AG04449 (cell line): ENCODE results near the gene TXNRD1.

Experiments
- CTCF ChIA-PET: fragments of 350-600 bp; formaldehyde crosslinking; extraction: SDS; loops from one replicate; lab custom pipeline; 2021; ENCODE audit warnings: antibody characterized with exemption; lab: Yijun Ruan, JAX
- POLR2A ChIA-PET: fragments of 400-600, 350-600 bp; formaldehyde crosslinking; extraction: SDS; loops from one replicate; lab custom pipeline; 2020; ENCODE audit warnings: antibody characterized with exemption, inconsistent platforms; lab: Yijun Ruan, JAX
- DNase-seq: peaks from one replicate; pipeline ENCODE4 v3.0.0-alpha.2; 2010; ENCODE audit warnings: low read depth, low spot score
- H3K4me3 ChIP-seq: 2 replicates; pipeline ENCODE4 v1.5.1; 2011; ENCODE audit warnings: low read depth, mild to moderate bottlenecking, control low read depth, low read length
- CTCF ChIP-seq: IDR thresholded peaks from one replicate; pipeline ENCODE4 v1.5.1; 2011; ENCODE audit warnings: mild to moderate bottlenecking, moderate library complexity, low read length, control low read depth, inconsistent platforms; ENCODE audit not compliant: insufficient read depth; ENCODE audit errors: missing control alignments

TXNRD1 gene

GRCh38 chr12:104354167-104354867, 138.7 kb downstream of the TXNRD1 start:
- POLR2A ChIA-PET: no interaction called here
- DNase-seq: no peak
- CTCF ChIA-PET: no interaction called here

GRCh38 chr12:104354868-104355570, 139.4 kb downstream of the TXNRD1 start:
- H3K4me3 ChIP-seq: no peak overlapping the region
- DNase-seq: no peak
- CTCF ChIA-PET: no interaction called here
- no peak for TF ChIP-seq CTCF
- POLR2A ChIA-PET: no interaction called here

More at GRCh38 chr12:104354167-104354867, 138.7 kb downstream of the TXNRD1 start:
- no peak for TF ChIP-seq CTCF
- H3K4me3 ChIP-seq: no peak overlapping the region

- POLR2A ChIA-PET: no interaction called here
- DNase-seq: no peak
- CTCF ChIA-PET: no interaction called here
- TF ChIP-seq CTCF: no peak
- H3K4me3 ChIP-seq: no peak overlapping the region
Observed at GRCh38 chr12:104355630-104356029, 140.1 kb downstream of the TXNRD1 start.

GRCh38 chr12:104356231-104357115, 140.9 kb downstream of the TXNRD1 start:
- ChIA-PET POLR2A (no interaction called here), CTCF (interaction anchor here (1.2 kb wide), 1 partner anchor 9 kb away, joined by 4 read pairs; no protein-coding TSS in a partner anchor)
- no peak overlapping the region for H3K4me3 ChIP-seq
- no peak for TF ChIP-seq CTCF
- no peak for DNase-seq

- no peak overlapping the region for H3K4me3 ChIP-seq
- CTCF ChIA-PET: interaction anchor here (1.1 to 1.4 kb wide), 3 partner anchors 8 to 20 kb away, joined by 3 to 4 read pairs (median 4); no protein-coding TSS in a partner anchor
Observed at GRCh38 chr12:104357421-104357952, 141.9 kb downstream of the TXNRD1 start.

More at GRCh38 chr12:104357421-104357952, 141.9 kb downstream of the TXNRD1 start:
- TF ChIP-seq CTCF: no peak
- POLR2A ChIA-PET: no interaction called here
- DNase-seq: no peak
